Mesodermal cell (in vitro differentiated cells): ENCODE data around the gene SLC8A1.

Experiments used
- H3K27ac ChIP-seq: 2 replicates; pipeline ENCODE4 v1.7.0; 2013; ENCODE audit warnings: mild to moderate bottlenecking, low read depth, low read length, moderate library complexity; ENCODE audit not compliant: severe bottlenecking
- H3K36me3 ChIP-seq: 2 replicates; pipeline ENCODE4 v1.7.1; 2013; ENCODE audit warnings: mild to moderate bottlenecking, low read length, moderate library complexity; ENCODE audit not compliant: control insufficient read depth, insufficient read depth
- H3K4me1 ChIP-seq: one replicate; pipeline ENCODE4 v1.7.1; 2013; ENCODE audit warnings: mild to moderate bottlenecking, low read length; ENCODE audit not compliant: insufficient read depth, control insufficient read depth, poor library complexity, severe bottlenecking
- H3K4me3 ChIP-seq: 2 replicates; pipeline ENCODE4 v1.7.0; 2013; ENCODE audit warnings: low read length, control low read depth, mild to moderate bottlenecking; ENCODE audit not compliant: insufficient read depth, poor library complexity, severe bottlenecking; ENCODE audit errors: extremely low read depth
- H3K9me3 ChIP-seq: 2 replicates; pipeline ENCODE4 v1.7.1; 2013; ENCODE audit warnings: mild to moderate bottlenecking, low read length, moderate library complexity; ENCODE audit not compliant: control insufficient read depth
- WGBS, 2 experiments: methylation state at CpG; one replicate each; pipeline ENCODE4 v1.1.5; 2013; ENCODE audit warnings: missing lambda C conversion rate in 2 of 2; ENCODE audit not compliant: insufficient coverage in 2 of 2; 5-methylcytosine and 5-hydroxymethylcytosine counted together

The SLC8A1 gene

GRCh38 chr2:40458271-40458794, 6.4 kb upstream of the SLC8A1 start:
- WGBS, 2 experiments = 69 to 79% methylated on average over 2 to 3 of the region's 6 CpGs
- Histone ChIP-seq H3K27ac (no peak overlapping the region), H3K9me3 (no peaks in the 10 kb centered on the region), H3K36me3 (no peaks in the 10 kb centered on the region), H3K4me3 (no peak overlapping the region), H3K4me1 (peaks cover 13% of the 10 kb centered on the region)

- no peak overlapping the region for H3K4me3 ChIP-seq
- WGBS, 2 experiments = 94 to 100% methylated on average over 2 of the region's 5 CpGs
- H3K36me3 ChIP-seq = no peaks in the 10 kb centered on the region
- no peaks in the 10 kb centered on the region for H3K9me3 ChIP-seq
- H3K27ac ChIP-seq = no peak overlapping the region
- H3K4me1 ChIP-seq = peaks cover 13% of the 10 kb centered on the region
These were observed 5.9 kb upstream of the SLC8A1 start for GRCh38 chr2:40457837-40458236.

- H3K4me1 ChIP-seq = peaks cover 13% of the 10 kb centered on the region
- H3K36me3 ChIP-seq = no peaks in the 10 kb centered on the region
- WGBS, 2 experiments = 88 to 95% methylated on average over 1 to 3 of the region's 3 CpGs
- H3K4me3 ChIP-seq = no peak overlapping the region
- no peak overlapping the region for H3K27ac ChIP-seq
- H3K9me3 ChIP-seq = no peaks in the 10 kb centered on the region
These were observed 5.5 kb upstream of the SLC8A1 start for GRCh38 chr2:40457366-40457765.

DNA sequence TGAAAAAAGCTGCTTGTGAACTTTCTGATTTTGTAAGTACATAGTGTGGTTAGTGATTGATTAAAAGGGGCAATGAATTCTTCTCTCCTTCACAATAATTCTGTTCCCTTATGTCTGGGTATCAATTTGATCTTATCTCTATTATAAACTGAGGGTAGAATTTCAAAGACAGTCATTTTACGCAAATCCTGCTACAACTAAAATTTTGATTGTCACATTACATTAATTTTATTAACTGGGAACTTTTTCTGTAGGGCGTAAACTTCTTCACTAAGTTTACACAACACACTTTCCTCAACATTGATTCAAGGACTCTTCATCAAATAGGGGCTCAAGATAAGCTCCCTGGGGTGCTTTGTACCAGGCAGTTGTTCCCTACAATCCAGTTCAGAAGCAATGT, 5.0 kb upstream of the SLC8A1 start:
- H3K36me3 ChIP-seq = no peaks in the 10 kb centered on the region
- no peak overlapping the region for H3K27ac ChIP-seq
- H3K4me1 ChIP-seq = peaks cover 13% of the 10 kb centered on the region
- H3K9me3 ChIP-seq = no peaks in the 10 kb centered on the region
- no peak overlapping the region for H3K4me3 ChIP-seq
- 89 to 100% methylated on average over 1 of the region's 2 CpGs for WGBS, 2 experiments

- no peak overlapping the region for H3K4me3 ChIP-seq
- H3K27ac ChIP-seq = no peak overlapping the region
- no peaks in the 10 kb centered on the region for H3K36me3 ChIP-seq
- peaks cover 13% of the 10 kb centered on the region for H3K4me1 ChIP-seq
- WGBS, 2 experiments = no CpG with 5 or more reads among the region's 5 CpGs
- no peaks in the 10 kb centered on the region for H3K9me3 ChIP-seq
These were observed 3.8 kb upstream of the SLC8A1 start for GRCh38 chr2:40455661-40456060.

GRCh38 chr2:40454321-40454720, 2.4 kb upstream of the SLC8A1 start:
- H3K9me3 ChIP-seq = no peaks in the 10 kb centered on the region
- WGBS, 2 experiments = 100% methylated on average over 2 of the region's 3 CpGs; no CpG with 5 or more reads in 1 of the 2 experiments
- no peaks in the 10 kb centered on the region for H3K36me3 ChIP-seq
- no peak overlapping the region for H3K4me3 ChIP-seq
- H3K27ac ChIP-seq = no peak overlapping the region
- peaks cover 13% of the 10 kb centered on the region for H3K4me1 ChIP-seq

- no peaks in the 10 kb centered on the region for H3K9me3 ChIP-seq
- 81 to 93% methylated on average over 5 to 8 of the region's 8 CpGs for WGBS, 2 experiments
- no peak overlapping the region for H3K4me3 ChIP-seq
These were observed 896 bp upstream of the SLC8A1 start for GRCh38 chr2:40452786-40453185.

GRCh38 chr2:40450796-40451430, 977 bp downstream of the SLC8A1 start:
- Histone ChIP-seq H3K4me3 (peak overlapping the region; percentile 47), H3K9me3 (no peaks in the 10 kb centered on the region), H3K36me3 (no peaks in the 10 kb centered on the region), H3K4me1 (no peaks in the 10 kb centered on the region), H3K27ac (no peak overlapping the region)
- WGBS, 2 experiments = 22 to 36% methylated on average over 7 of the region's 18 CpGs

More at GRCh38 chr2:40452786-40453185, 896 bp upstream of the SLC8A1 start:
- Histone ChIP-seq H3K27ac (no peak overlapping the region), H3K4me1 (peaks cover 2% of the 10 kb centered on the region), H3K36me3 (no peaks in the 10 kb centered on the region)

- Histone ChIP-seq H3K36me3 (no peaks in the 10 kb centered on the region), H3K9me3 (no peaks in the 10 kb centered on the region), H3K27ac (no peak overlapping the region), H3K4me1 (no peaks in the 10 kb centered on the region), H3K4me3 (peak overlapping the region; percentile 47)
- WGBS, 2 experiments = 78 to 93% methylated on average over 3 to 9 of the region's 12 CpGs
These were observed 1.7 kb downstream of the SLC8A1 start for GRCh38 chr2:40450066-40450795.

- Histone ChIP-seq H3K4me1 (no peaks in the 10 kb centered on the region), H3K27ac (no peak overlapping the region), H3K36me3 (no peaks in the 10 kb centered on the region), H3K4me3 (no peak overlapping the region), H3K9me3 (no peaks in the 10 kb centered on the region)
- WGBS, 2 experiments = 0 to 13% methylated on average over 1 to 2 of the region's 3 CpGs
These were observed 3.3 kb downstream of the SLC8A1 start for GRCh38 chr2:40448476-40449079.

- no peaks in the 10 kb centered on the region for H3K9me3 ChIP-seq
- peaks cover 2% of the 10 kb centered on the region for H3K4me1 ChIP-seq
- no peaks in the 10 kb centered on the region for H3K36me3 ChIP-seq
- H3K27ac ChIP-seq = no peak overlapping the region
- no peak overlapping the region for H3K4me3 ChIP-seq
These were observed 6.4 kb downstream of the SLC8A1 start for GRCh38 chr2:40445467-40445866.
